ENCODE data around the gene ADISSP.

Gene ADISSP

DNA sequence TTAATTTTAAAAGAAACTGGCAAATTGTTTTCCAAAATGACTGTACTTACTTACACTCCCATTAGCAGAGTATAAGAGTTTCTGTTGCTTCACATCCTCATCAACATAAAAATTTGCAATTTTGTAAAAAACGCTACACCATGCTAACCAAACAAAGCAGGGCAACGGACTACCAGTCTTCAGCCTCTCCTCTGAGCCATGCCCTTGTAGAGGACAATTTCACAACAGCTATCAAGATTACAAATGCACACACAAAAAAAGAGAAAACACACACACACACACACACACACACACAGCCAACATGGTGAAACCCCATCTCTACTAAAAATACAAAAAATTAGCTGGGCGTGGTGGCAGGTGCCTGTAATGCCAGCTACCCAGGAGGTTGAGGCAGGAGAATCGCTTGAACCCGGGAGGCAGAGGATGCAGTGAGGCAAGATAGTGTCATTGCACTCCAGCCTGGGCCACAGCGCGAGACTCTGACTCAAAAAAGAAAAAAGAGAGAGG, 4.1 kb upstream of the ADISSP start:
- H3K9me3 ChIP-seq (ENCODE audit: control insufficient read depth, low read depth, low read length): no peaks in the 10 kb centered on the region
- H3K27me3 ChIP-seq (ENCODE audit: control insufficient read depth, insufficient read depth, low read length): peaks cover 7% of the 10 kb centered on the region
- no peak overlapping the region for H3K4me3 ChIP-seq (ENCODE audit: low read length)
- peaks cover 6% of the 10 kb centered on the region for H3K4me1 ChIP-seq (ENCODE audit: control insufficient read depth, low read depth, low read length)
- H3K27ac ChIP-seq (ENCODE audit: low read length): no peak overlapping the region
- H3K36me3 ChIP-seq (ENCODE audit: control insufficient read depth, low read depth, low read length): no peaks in the 10 kb centered on the region
- no peak overlapping the region for H3K9ac ChIP-seq (ENCODE audit: low read length)

DNA sequence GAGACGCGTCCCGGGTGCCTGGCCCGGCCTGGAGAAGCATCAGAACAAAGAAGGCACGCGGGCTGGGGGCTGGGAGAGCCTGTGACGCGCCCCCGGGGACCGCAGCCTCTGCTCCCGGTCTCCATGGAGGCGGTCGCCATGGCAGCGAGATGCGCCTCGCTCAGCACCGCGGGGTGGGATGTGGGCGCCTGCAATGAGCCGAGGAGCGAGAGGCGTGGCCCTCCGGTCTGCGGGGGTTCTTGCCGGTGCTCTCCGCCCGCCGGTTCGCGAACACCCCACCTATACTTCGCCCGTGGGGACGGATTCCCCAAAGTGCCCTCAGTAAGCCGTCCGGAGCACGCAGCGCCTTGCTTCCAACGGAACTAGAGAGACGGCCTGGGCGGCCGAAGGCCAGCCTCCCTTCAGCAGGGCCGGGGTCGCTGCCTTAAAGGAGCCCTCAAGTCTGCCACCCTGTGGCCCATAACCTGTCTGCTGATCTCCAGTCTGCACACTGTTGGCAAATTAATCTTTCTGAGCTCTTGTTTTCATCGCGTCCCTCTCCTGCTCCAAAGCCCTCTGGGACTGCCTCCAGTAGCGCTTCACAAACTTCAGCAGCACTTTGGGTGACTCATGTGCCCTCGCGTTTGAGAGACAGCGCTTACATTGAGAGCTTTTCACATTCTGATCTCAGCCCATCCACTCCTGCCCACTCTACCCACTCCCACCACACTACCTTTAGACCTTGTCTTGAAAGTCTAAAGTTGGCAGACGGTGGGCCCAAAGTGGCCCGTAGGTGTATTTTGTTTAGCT, 983 bp upstream of the ADISSP start:
- H3K9ac ChIP-seq (ENCODE audit: low read length): peak overlapping the region; percentile 83
- H3K36me3 ChIP-seq (ENCODE audit: control insufficient read depth, low read depth, low read length): no peaks in the 10 kb centered on the region
- H3K27ac ChIP-seq (ENCODE audit: low read length): peak overlapping the region; percentile 13
- peak overlapping the region; percentile 82 for H3K4me3 ChIP-seq (ENCODE audit: low read length)
- H3K9me3 ChIP-seq (ENCODE audit: control insufficient read depth, low read depth, low read length): no peaks in the 10 kb centered on the region
- H3K27me3 ChIP-seq (ENCODE audit: control insufficient read depth, insufficient read depth, low read length): no peaks in the 10 kb centered on the region
- peaks cover 9% of the 10 kb centered on the region for H3K4me1 ChIP-seq (ENCODE audit: control insufficient read depth, low read depth, low read length)

DNA sequence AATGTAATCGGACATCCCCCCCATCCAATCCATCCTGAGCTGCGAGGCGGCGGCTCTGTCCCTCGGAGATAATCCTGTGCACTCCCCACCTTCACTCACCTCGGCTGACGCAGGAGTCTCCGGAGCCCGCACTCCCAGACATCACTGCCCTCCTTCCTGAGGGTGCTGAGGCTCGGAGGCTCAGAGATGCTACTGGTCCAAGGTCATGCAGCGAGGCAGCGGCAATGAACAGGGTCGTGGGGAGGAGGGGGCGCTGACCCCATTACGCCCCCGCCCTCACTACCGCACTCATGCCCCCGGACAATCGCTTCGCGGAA, 485 bp downstream of the ADISSP start:
- no peaks in the 10 kb centered on the region for H3K36me3 ChIP-seq (ENCODE audit: control insufficient read depth, low read depth, low read length)
- H3K27ac ChIP-seq (ENCODE audit: low read length): no peak overlapping the region
- H3K4me1 ChIP-seq (ENCODE audit: control insufficient read depth, low read depth, low read length): peaks cover 9% of the 10 kb centered on the region
- H3K4me3 ChIP-seq (ENCODE audit: low read length): peak overlapping the region; percentile 82
- peak overlapping the region; percentile 72 for H3K9ac ChIP-seq (ENCODE audit: low read length)
- no peaks in the 10 kb centered on the region for H3K27me3 ChIP-seq (ENCODE audit: control insufficient read depth, insufficient read depth, low read length)
- H3K9me3 ChIP-seq (ENCODE audit: control insufficient read depth, low read depth, low read length): no peaks in the 10 kb centered on the region

DNA sequence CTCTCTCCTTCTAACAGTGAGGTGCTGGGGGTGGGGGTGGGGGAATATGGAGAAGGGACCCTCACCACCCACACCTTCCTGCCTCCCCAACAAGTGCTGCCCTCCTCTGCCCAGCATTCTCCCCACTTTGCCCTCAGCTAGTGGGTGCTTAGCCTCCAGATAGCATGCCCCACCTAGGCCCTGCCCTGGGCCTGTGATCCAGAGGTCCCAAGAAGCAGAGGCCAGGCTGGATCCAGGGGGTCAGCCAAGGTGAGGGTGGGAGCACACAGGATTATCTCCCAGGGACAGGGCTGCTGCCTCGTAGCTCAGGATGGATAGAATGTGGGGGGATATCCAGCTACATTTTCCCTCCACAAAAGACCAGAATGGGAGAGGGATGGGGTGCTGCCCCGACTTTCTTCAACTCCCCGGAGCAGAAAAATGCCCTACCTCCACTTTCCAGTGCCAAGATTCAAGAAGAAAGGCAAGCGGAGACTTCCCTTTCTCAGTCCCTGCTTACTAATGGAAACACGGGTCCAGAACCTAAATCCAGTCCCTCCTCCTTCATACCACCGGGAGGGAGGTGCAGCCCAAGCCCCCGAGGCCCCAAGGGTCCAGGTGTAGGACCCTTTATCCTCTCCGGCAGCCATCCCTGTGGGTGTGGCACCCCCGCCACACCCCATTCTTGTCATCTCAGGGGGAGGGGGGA, 987 bp downstream of the ADISSP start:
- Histone ChIP-seq H3K9me3 (ENCODE audit: control insufficient read depth, low read depth, low read length) (no peaks in the 10 kb centered on the region), H3K27ac (ENCODE audit: low read length) (no peak overlapping the region), H3K9ac (ENCODE audit: low read length) (peak overlapping the region; percentile 72), H3K36me3 (ENCODE audit: control insufficient read depth, low read depth, low read length) (peaks cover 4% of the 10 kb centered on the region), H3K4me3 (ENCODE audit: low read length) (peak overlapping the region; percentile 82), H3K4me1 (ENCODE audit: control insufficient read depth, low read depth, low read length) (peaks cover 9% of the 10 kb centered on the region), H3K27me3 (ENCODE audit: control insufficient read depth, insufficient read depth, low read length) (no peaks in the 10 kb centered on the region)

DNA sequence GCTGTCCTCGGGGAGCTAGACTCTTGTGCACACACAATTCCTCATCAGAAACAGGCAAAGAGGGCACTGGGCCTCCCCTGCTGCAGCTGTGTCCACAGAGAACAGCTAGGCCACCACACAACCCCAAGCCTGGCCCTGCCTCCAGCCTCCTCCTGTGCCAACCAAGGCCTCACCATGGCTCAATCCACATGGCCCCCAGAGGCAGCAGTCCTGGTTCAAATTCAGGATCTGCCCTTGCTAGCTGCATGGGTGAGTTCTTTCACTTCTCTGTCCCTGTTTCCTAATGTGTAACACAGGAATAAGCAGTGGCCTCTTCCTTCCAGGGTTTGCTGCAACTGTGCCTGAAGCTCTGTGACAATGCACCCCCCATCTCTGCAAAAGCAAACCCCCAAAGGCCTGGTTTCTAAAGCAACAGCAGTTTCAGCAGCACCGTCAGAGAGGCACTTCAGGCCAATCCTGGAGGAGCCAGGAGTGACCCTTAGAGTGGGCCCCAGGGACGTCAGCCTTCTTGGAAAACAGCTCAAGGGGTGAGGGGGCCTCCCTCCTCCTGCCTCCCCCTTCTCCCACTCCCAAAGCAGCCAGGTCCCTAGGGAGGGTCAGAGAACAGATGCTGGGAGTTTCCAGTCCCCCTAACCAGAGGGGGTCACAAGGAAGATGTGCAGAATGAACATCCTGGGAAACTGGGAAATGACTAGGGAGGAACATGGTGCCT, 2.2 kb downstream of the ADISSP start:
- Histone ChIP-seq H3K9me3 (ENCODE audit: control insufficient read depth, low read depth, low read length) (no peaks in the 10 kb centered on the region), H3K4me1 (ENCODE audit: control insufficient read depth, low read depth, low read length) (peaks cover 9% of the 10 kb centered on the region), H3K9ac (ENCODE audit: low read length) (no peak overlapping the region), H3K27ac (ENCODE audit: low read length) (no peak overlapping the region), H3K27me3 (ENCODE audit: control insufficient read depth, insufficient read depth, low read length) (no peaks in the 10 kb centered on the region), H3K4me3 (ENCODE audit: low read length) (no peak overlapping the region), H3K36me3 (ENCODE audit: control insufficient read depth, low read depth, low read length) (peaks cover 8% of the 10 kb centered on the region)

DNA sequence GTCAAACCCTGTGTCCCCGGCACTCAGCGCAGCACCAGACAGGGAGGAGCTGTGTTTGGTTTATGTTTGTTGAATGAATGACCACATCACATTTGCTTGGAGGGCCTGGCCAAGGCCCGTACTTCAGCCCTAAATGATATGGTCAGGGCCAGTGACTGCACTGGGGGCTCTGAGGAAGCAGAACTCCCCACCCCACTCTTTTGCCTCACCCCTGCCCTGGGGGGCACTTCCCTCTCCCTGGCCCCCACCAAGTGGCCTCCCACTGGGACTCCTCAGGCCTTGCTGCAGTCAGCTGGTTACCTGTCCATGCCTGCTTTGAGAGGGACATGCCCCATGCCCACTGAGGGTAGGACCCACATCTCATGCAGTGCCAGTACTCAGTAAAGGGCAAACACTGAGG, 2.9 kb downstream of the ADISSP start:
- Histone ChIP-seq H3K9ac (ENCODE audit: low read length) (no peak overlapping the region), H3K4me3 (ENCODE audit: low read length) (no peak overlapping the region), H3K27me3 (ENCODE audit: control insufficient read depth, insufficient read depth, low read length) (no peaks in the 10 kb centered on the region), H3K4me1 (ENCODE audit: control insufficient read depth, low read depth, low read length) (peaks cover 9% of the 10 kb centered on the region), H3K27ac (ENCODE audit: low read length) (no peak overlapping the region), H3K9me3 (ENCODE audit: control insufficient read depth, low read depth, low read length) (no peaks in the 10 kb centered on the region), H3K36me3 (ENCODE audit: control insufficient read depth, low read depth, low read length) (peaks cover 8% of the 10 kb centered on the region)

DNA sequence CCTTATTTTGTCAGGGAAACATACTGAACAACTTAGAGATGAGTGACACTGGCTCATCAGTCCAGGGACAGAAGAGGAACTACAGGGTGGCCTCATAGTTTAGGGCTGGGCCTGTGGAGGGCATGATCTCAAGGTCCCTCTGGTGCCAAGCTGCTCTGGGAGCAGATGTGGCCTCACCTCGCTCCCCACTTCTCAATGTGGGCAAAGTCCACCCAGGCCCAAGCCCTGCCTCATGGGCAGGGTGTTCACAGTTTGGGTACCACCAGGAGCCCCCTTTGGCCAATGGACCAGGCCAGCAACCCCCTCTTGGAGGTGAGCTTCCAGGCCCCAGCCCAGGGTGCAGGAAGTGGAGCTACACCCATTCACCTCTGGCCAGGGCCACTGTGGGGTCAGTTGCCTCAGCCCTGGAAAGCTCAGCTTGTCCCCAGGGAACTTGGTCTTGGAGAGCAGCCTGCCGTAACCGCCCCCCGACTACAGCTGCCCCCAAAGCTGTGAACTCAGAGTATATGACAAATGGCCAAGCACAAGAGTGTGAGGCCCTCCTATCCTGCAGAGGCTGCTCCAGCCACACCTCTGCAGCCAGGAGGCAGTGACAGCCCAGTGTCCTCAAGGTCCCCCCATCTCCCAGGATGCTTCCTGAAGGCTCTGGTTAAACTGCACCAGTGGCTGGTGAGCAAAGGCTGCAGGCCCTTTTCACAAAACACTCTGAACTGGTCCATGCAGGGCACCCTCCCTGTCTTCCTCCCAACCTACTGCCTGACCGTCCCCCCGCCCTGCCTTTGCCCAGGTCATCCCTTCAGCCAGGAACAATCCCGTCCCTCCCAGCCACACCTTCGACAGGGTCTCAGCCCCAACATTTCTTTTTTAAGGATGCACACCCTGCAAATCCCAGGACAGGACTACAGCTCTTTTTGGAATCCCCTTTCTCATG, 3.6 kb downstream of the ADISSP start:
- Histone ChIP-seq H3K9me3 (ENCODE audit: control insufficient read depth, low read depth, low read length) (no peaks in the 10 kb centered on the region), H3K9ac (ENCODE audit: low read length) (no peak overlapping the region), H3K36me3 (ENCODE audit: control insufficient read depth, low read depth, low read length) (peaks cover 8% of the 10 kb centered on the region), H3K4me3 (ENCODE audit: low read length) (no peak overlapping the region), H3K27me3 (ENCODE audit: control insufficient read depth, insufficient read depth, low read length) (no peaks in the 10 kb centered on the region), H3K4me1 (ENCODE audit: control insufficient read depth, low read depth, low read length) (peaks cover 8% of the 10 kb centered on the region), H3K27ac (ENCODE audit: low read length) (no peak overlapping the region)

DNA sequence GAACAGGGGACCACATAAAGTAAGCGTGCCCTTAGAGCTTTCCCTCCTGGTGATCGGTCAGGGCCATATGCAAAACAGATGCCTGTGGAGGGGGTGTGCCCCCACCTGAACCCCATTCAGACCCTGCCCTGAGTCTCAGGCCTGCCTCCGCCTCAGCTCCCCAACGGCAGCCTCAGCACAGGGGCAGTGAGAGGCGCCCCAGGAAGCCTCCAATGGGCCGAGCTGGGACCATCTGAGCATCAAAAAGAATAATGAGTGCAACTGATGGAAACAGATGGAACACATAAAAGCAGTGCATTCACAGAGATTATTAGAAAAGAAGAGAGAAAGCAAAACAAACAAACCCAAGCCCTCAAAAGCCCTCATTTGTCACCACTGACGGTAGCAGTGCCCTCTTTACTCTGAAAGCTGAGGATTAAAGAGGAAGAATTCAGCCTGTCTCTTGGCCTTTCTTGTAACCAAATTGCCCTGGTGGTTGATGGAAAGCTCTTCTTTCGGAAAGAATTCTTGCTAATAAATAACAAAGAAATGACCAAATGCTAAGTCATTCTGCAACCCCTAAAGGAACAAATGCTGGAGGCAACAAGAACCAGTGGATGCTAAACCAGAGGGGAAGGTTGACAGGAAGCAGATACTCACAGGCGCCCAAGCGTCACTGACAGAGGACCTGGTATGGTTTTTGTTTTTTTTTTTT, 6.8 kb downstream of the ADISSP start:
- Histone ChIP-seq H3K9ac (ENCODE audit: low read length) (no peak overlapping the region), H3K27ac (ENCODE audit: low read length) (no peak overlapping the region), H3K4me1 (ENCODE audit: control insufficient read depth, low read depth, low read length) (no peaks in the 10 kb centered on the region)

DNA sequence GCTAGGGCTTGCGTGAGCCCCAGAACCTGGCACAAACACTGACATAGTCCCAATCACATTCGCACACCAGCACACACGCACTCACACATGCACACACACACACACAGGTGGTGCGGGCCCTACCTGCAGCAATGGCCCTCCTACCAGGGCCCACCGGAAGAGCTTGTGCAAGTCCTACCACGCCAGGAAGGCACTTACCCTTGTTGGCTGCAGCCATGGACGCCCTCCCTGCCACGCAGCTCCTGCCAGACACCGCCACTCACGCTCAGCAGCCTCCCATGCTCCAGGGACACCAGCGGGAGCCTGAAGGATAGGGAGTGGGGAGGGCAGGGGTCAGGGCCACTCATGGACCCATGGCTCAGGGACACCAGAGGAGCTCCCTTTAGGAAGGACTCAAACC, 7.7 kb downstream of the ADISSP start:
- Histone ChIP-seq H3K27ac (ENCODE audit: low read length) (no peak overlapping the region), H3K9me3 (ENCODE audit: control insufficient read depth, low read depth, low read length) (no peaks in the 10 kb centered on the region), H3K4me1 (ENCODE audit: control insufficient read depth, low read depth, low read length) (no peaks in the 10 kb centered on the region), H3K4me3 (ENCODE audit: low read length) (no peak overlapping the region), H3K9ac (ENCODE audit: low read length) (no peak overlapping the region), H3K27me3 (ENCODE audit: control insufficient read depth, insufficient read depth, low read length) (no peaks in the 10 kb centered on the region), H3K36me3 (ENCODE audit: control insufficient read depth, low read depth, low read length) (peaks cover 17% of the 10 kb centered on the region)

More for the DNA sequence above, 6.8 kb downstream of the ADISSP start:
- no peaks in the 10 kb centered on the region for H3K27me3 ChIP-seq (ENCODE audit: control insufficient read depth, insufficient read depth, low read length)
- H3K36me3 ChIP-seq (ENCODE audit: control insufficient read depth, low read depth, low read length): peaks cover 14% of the 10 kb centered on the region
- H3K9me3 ChIP-seq (ENCODE audit: control insufficient read depth, low read depth, low read length): no peaks in the 10 kb centered on the region
- H3K4me3 ChIP-seq (ENCODE audit: low read length): no peak overlapping the region

DNA sequence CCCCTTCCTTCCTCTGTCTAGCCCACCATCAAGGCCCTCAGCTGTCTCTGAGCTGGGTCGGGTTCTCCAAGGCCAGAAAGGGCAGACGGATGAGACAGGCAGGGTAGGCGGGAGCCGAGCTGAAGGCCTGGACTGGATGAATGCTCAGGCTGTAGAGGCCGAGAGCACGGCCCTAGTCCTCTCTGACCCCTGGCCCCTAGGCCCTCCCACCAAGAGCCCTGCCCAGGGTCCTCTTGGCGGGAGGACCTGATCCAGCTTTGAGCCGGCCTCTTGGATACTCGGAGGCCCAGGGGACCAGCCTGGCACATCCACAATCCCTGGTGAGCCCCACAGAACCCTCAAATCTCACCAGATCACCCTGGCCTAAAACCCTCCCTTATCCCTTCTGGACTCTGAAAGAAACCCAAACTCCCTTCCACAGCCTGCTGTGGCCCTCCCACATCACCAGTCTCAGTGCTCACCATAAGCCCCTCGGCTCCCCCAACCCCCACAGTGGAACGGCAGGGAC, 8.2 kb downstream of the ADISSP start:
- Histone ChIP-seq H3K9ac (ENCODE audit: low read length) (no peak overlapping the region), H3K4me1 (ENCODE audit: control insufficient read depth, low read depth, low read length) (no peaks in the 10 kb centered on the region), H3K36me3 (ENCODE audit: control insufficient read depth, low read depth, low read length) (peaks cover 17% of the 10 kb centered on the region), H3K4me3 (ENCODE audit: low read length) (no peak overlapping the region), H3K27ac (ENCODE audit: low read length) (no peak overlapping the region), H3K27me3 (ENCODE audit: control insufficient read depth, insufficient read depth, low read length) (no peaks in the 10 kb centered on the region), H3K9me3 (ENCODE audit: control insufficient read depth, low read depth, low read length) (no peaks in the 10 kb centered on the region)

All from iPS-18a (cell line).